ENCODE measurements around the gene CDK6. TPM values are rescaled to one million over a fixed set of nuclear protein-coding genes. Genes with fewer than 3 reads are reported as not detected.

CDK6 gene
- total and polyA plus RNA-seq, 4 donors: 3.3 to 35.0 (median 12.0) TPM

- H3K4me1 ChIP-seq (ENCODE audit: control insufficient read depth in 4 of 4, insufficient read depth in 4 of 4, low read length in 3 of 4): no peaks in the 10 kb centered on the region
- DNase-seq (ENCODE audit: low spot score): no peak
- H3K9ac ChIP-seq (ENCODE audit: low read depth in 1 of 2, low read length in 2 of 2): no peak overlapping the region
- no peak overlapping the region for H3K4me3 ChIP-seq (ENCODE audit: low read depth in 1 of 3, low read length in 3 of 3)
- H3K27me3 ChIP-seq (ENCODE audit: control insufficient read depth in 4 of 4, insufficient read depth in 4 of 4, low read length in 3 of 4): no peaks in the 10 kb centered on the region
- no peaks in the 10 kb centered on the region for H3K36me3 ChIP-seq (ENCODE audit: control insufficient read depth in 4 of 4, insufficient read depth in 3 of 4, low read depth in 1 of 4, low read length in 3 of 4)
- no peak for TF ChIP-seq ZBTB33 (IDR thresholded peaks at IDR 0.05)
- no peak for TF ChIP-seq TAF1 (conservative IDR thresholded peaks at IDR 0.05)
- 91% methylated on average over 4 of the region's 4 CpGs for WGBS
- H3K9me3 ChIP-seq (ENCODE audit: control insufficient read depth in 4 of 4, low read length in 3 of 4): no peaks in the 10 kb centered on the region
- no peak overlapping the region for H3K27ac ChIP-seq (ENCODE audit: low read depth in 1 of 2, low read length in 2 of 2)
Observed at GRCh38 chr7:92843034-92843760, 6.8 kb upstream of the CDK6 start.

GRCh38 chr7:92841192-92841591 lies 4.8 kb upstream of the CDK6 start:
- WGBS: 78% methylated on average over 3 of the region's 3 CpGs
- peaks cover 0 to 4% (median 0%) of the 10 kb centered on the region in 4 donors for H3K4me1 ChIP-seq (ENCODE audit: control insufficient read depth in 4 of 4, insufficient read depth in 4 of 4, low read length in 3 of 4)
- H3K27me3 ChIP-seq (ENCODE audit: control insufficient read depth in 4 of 4, insufficient read depth in 4 of 4, low read length in 3 of 4): no peaks in the 10 kb centered on the region
- DNase-seq (ENCODE audit: low spot score): no peak
- no peak overlapping the region for H3K27ac ChIP-seq (ENCODE audit: low read depth in 1 of 2, low read length in 2 of 2)
- H3K9ac ChIP-seq (ENCODE audit: low read depth in 1 of 2, low read length in 2 of 2): no peak overlapping the region
- H3K36me3 ChIP-seq (ENCODE audit: control insufficient read depth in 4 of 4, insufficient read depth in 3 of 4, low read depth in 1 of 4, low read length in 3 of 4): no peaks in the 10 kb centered on the region
- H3K9me3 ChIP-seq (ENCODE audit: control insufficient read depth in 4 of 4, low read length in 3 of 4): no peaks in the 10 kb centered on the region
- no peak for TF ChIP-seq HNF4G (IDR thresholded peaks at IDR 0.05)
- TF ChIP-seq JUND (IDR thresholded peaks at IDR 0.05): no peak
- no peak for TF ChIP-seq CTCF (IDR thresholded peaks at IDR 0.05; ENCODE audit: low read depth, low read length, missing input control)
- no peak for TF ChIP-seq REST (IDR thresholded peaks at IDR 0.05)
- TF ChIP-seq ZBTB33 (IDR thresholded peaks at IDR 0.05): no peak
- no peak for TF ChIP-seq FOXA1 (IDR thresholded peaks at IDR 0.05)
- TF ChIP-seq TAF1 (conservative IDR thresholded peaks at IDR 0.05): no peak
- TF ChIP-seq FOXA2 (IDR thresholded peaks at IDR 0.05): no peak
- TF ChIP-seq NR2F2 (IDR thresholded peaks at IDR 0.05): no peak
- no peak for TF ChIP-seq RAD21 (IDR thresholded peaks at IDR 0.05)
- TF ChIP-seq YY1 (IDR thresholded peaks at IDR 0.05): no peak
- no peak for TF ChIP-seq MAX (IDR thresholded peaks at IDR 0.05)
- TF ChIP-seq SP1 (IDR thresholded peaks at IDR 0.05): no peak
- TF ChIP-seq HNF4A (conservative IDR thresholded peaks at IDR 0.05): no peak
- no peak for TF ChIP-seq RXRA (IDR thresholded peaks at IDR 0.05)
- H3K4me3 ChIP-seq (ENCODE audit: low read depth in 1 of 3, low read length in 3 of 3): no peak overlapping the region

Measured in liver (tissue), 9 donors.